H1 (cell line): ENCODE measurements around the gene COMP.

Experiments used
- CTCF ChIP-seq, 3 experiments: IDR thresholded peaks; 1 replicate in 2 of 3; 2 replicates in 1 of 3; pipeline versions ENCODE4 v1.5.1 to v1.6.1; 2011; ENCODE audit warnings: low read length in 3 of 3, mild to moderate bottlenecking in 3 of 3, inconsistent platforms in 2 of 3, low read depth in 1 of 3, moderate library complexity in 1 of 3; ENCODE audit not compliant: insufficient read depth in 1 of 3; ENCODE audit errors: control extremely low read depth in 1 of 3
- EP300 ChIP-seq, 2 experiments: IDR thresholded peaks; 1 replicate in 1 of 2; 2 replicates in 1 of 2; pipeline ENCODE4 v1.6.1; 2011 to 2012; ENCODE audit warnings: low read depth in 2 of 2, low read length in 2 of 2, mild to moderate bottlenecking in 2 of 2, borderline replicate concordance in 1 of 2, inconsistent platforms in 1 of 2, moderate library complexity in 1 of 2
- EZH2 ChIP-seq: fragments of 200-600 bp; sonication (generic); IDR thresholded peaks from 2 replicates; pipeline ENCODE4 v1.7.1; 2012; ENCODE audit warnings: low read depth, mild to moderate bottlenecking, moderate library complexity, low read length, inconsistent platforms; ENCODE audit not compliant: severe bottlenecking
- GABPA ChIP-seq: IDR thresholded peaks from 2 replicates; pipeline ENCODE4 v1.6.1; 2011; ENCODE audit warnings: mild to moderate bottlenecking, low read length, moderate library complexity, borderline replicate concordance; ENCODE audit not compliant: insufficient read depth
- KDM5A ChIP-seq: fragments of 200-600 bp; IDR thresholded peaks from 2 replicates; pipeline ENCODE4 v1.7.1; 2012; ENCODE audit warnings: mild to moderate bottlenecking, low read length, inconsistent platforms, mixed read lengths
- POLR2AphosphoS5 ChIP-seq: IDR thresholded peaks from 2 replicates; pipeline ENCODE4 v1.6.1; 2011; ENCODE audit warnings: low read depth, low read length
- RFX5 ChIP-seq: IDR thresholded peaks from 2 replicates; pipeline ENCODE4 v1.6.1; 2011; ENCODE audit warnings: low read depth, low read length, improper control_type of control experiment, borderline replicate concordance
- ZNF274 ChIP-seq: IDR thresholded peaks from 2 replicates; pipeline ENCODE4 v1.7.0; 2012; ENCODE audit warnings: low read length, borderline replicate concordance; ENCODE audit errors: extremely low read depth

GRCh38 chr19:18832306-18833140, 41.4 kb upstream of the COMP start:
- TF ChIP-seq CTCF (IDR thresholded peaks at IDR 0.05; ENCODE audit: control extremely low read depth in 1 of 3, insufficient read depth in 1 of 3, low read depth in 1 of 3, low read length in 3 of 3) (peak in 2 of 3 experiments; percentile 50 to 58; a peak in 2 of 4 replicates), POLR2AphosphoS5 (no peak), KDM5A (no peak), GABPA (no peak), EP300 (IDR thresholded peaks at IDR 0.05; ENCODE audit: borderline replicate concordance in 1 of 2, low read depth in 2 of 2, low read length in 2 of 2) (no peak), EZH2 (no peak), ZNF274 (no peak), RFX5 (no peak)
